Fibroblast of skin of left quadriceps (primary cell): ENCODE measurements around the gene PNMA1.
"Not testable (repeated sequence)": the region's sequence is repeated elsewhere in the genome, so short reads cannot be mapped to it uniquely, and the experiment has no call there.

Source experiments
- DNase-seq, 2 experiments: peaks; one replicate each; pipeline ENCODE4 v3.0.0-alpha.2; 2013; ENCODE audit warnings: low read depth in 2 of 2

The PNMA1 gene

GRCh38 chr14:73717266-73717665 lies 3.1 kb upstream of the PNMA1 start:
- DNase-seq = no peak

GRCh38 chr14:73715707-73716106 lies 1.5 kb upstream of the PNMA1 start:
- no peak for DNase-seq

- no peak for DNase-seq
Observed at GRCh38 chr14:73714656-73715081, 485 bp upstream of the PNMA1 start.

- no peak for DNase-seq
Observed at GRCh38 chr14:73713206-73713802, 880 bp downstream of the PNMA1 start.

- no peak for DNase-seq
Observed at GRCh38 chr14:73712540-73713180, 1.5 kb downstream of the PNMA1 start.

- DNase-seq = no peak
Observed at GRCh38 chr14:73712071-73712506, 2.1 kb downstream of the PNMA1 start.

GRCh38 chr14:73710737-73711136 lies 3.4 kb downstream of the PNMA1 start:
- DNase-seq = no peak

GRCh38 chr14:73709904-73710469 lies 4.2 kb downstream of the PNMA1 start:
- no peak for DNase-seq

GRCh38 chr14:73708076-73708475 lies 6.1 kb downstream of the PNMA1 start:
- not testable (repeated sequence) for DNase-seq

- DNase-seq = no peak
Observed at GRCh38 chr14:73700325-73700724, 13.9 kb downstream of the PNMA1 start.

GRCh38 chr14:73696466-73697400 lies 17.5 kb downstream of the PNMA1 start:
- DNase-seq = no peak

GRCh38 chr14:73695997-73696396 lies 18.2 kb downstream of the PNMA1 start:
- DNase-seq = no peak

- no peak for DNase-seq
Observed at GRCh38 chr14:73695082-73695481, 19.1 kb downstream of the PNMA1 start.

- no peak for DNase-seq
Observed at GRCh38 chr14:73694083-73694482, 20.1 kb downstream of the PNMA1 start.

- no peak for DNase-seq
Observed at GRCh38 chr14:73686901-73687300, 27.3 kb downstream of the PNMA1 start.

GRCh38 chr14:73685328-73685727 lies 28.9 kb downstream of the PNMA1 start:
- no peak for DNase-seq

GRCh38 chr14:73684627-73685026 lies 29.6 kb downstream of the PNMA1 start:
- DNase-seq = no peak

GRCh38 chr14:73680821-73681220 lies 33.4 kb downstream of the PNMA1 start:
- DNase-seq = no peak

GRCh38 chr14:73678698-73679097 lies 35.5 kb downstream of the PNMA1 start:
- DNase-seq = no peak

- DNase-seq = no peak
Observed at GRCh38 chr14:73674986-73675385, 39.2 kb downstream of the PNMA1 start.

- no peak for DNase-seq
Observed at GRCh38 chr14:73667854-73668253, 46.3 kb downstream of the PNMA1 start.

- no peak for DNase-seq
Observed at GRCh38 chr14:73666583-73666982, 47.6 kb downstream of the PNMA1 start.
